ENCODE results near the gene TM9SF4. TPM values are rescaled to one million over a fixed set of nuclear protein-coding genes. Genes with fewer than 3 reads are reported as not detected.

Gene TM9SF4
- polyA plus RNA-seq, 1 donor (not counting 4 experiments of a cell fraction or from before 2014, with no cell fraction given) = 49.4 TPM

- no peaks in the 10 kb centered on the region for H4K20me1 ChIP-seq (ENCODE audit: control insufficient read depth, extremely low read depth, insufficient read depth, low read length)
- H2AFZ ChIP-seq (ENCODE audit: control insufficient read depth, low read length) = no peak overlapping the region
- H3K4me1 ChIP-seq (ENCODE audit: control insufficient read depth, extremely low read depth, insufficient read depth, low read length) = no peaks in the 10 kb centered on the region
- no peak overlapping the region for H3K4me3 ChIP-seq (ENCODE audit: control insufficient read depth in 2 of 3, extremely low read depth in 1 of 3, insufficient read depth in 2 of 3, low read depth in 1 of 3, low read length in 3 of 3)
- no peaks in the 10 kb centered on the region for H3K9me3 ChIP-seq (ENCODE audit: control insufficient read depth, low read depth, low read length)
- peaks cover 9% of the 10 kb centered on the region for H3K27me3 ChIP-seq (ENCODE audit: control insufficient read depth, extremely low read depth, insufficient read depth, low read length)
- H3K4me2 ChIP-seq (ENCODE audit: control insufficient read depth, extremely low read depth, insufficient read depth, low read depth, low read length) = no peak overlapping the region
- TF ChIP-seq, protein P1, sequence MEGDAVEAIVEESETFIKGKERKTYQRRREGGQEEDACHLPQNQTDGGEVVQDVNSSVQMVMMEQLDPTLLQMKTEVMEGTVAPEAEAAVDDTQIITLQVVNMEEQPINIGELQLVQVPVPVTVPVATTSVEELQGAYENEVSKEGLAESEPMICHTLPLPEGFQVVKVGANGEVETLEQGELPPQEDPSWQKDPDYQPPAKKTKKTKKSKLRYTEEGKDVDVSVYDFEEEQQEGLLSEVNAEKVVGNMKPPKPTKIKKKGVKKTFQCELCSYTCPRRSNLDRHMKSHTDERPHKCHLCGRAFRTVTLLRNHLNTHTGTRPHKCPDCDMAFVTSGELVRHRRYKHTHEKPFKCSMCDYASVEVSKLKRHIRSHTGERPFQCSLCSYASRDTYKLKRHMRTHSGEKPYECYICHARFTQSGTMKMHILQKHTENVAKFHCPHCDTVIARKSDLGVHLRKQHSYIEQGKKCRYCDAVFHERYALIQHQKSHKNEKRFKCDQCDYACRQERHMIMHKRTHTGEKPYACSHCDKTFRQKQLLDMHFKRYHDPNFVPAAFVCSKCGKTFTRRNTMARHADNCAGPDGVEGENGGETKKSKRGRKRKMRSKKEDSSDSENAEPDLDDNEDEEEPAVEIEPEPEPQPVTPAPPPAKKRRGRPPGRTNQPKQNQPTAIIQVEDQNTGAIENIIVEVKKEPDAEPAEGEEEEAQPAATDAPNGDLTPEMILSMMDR (optimal IDR thresholded peaks at IDR 0.05 in 1 of 3, IDR thresholded peaks at IDR 0.05 in 1 of 3, conservative IDR thresholded peaks at IDR 0.05 in 1 of 3; ENCODE audit: extremely low read depth in 1 of 3, insufficient read depth in 2 of 3, low read length in 3 of 3) = no peak
- TF ChIP-seq EZH2 (IDR thresholded peaks at IDR 0.05; ENCODE audit: low read length) = no peak
- no peak overlapping the region for H3K9ac ChIP-seq (ENCODE audit: control insufficient read depth, extremely low read depth, insufficient read depth, low read length)
- no peak overlapping the region for H3K27ac ChIP-seq (ENCODE audit: control insufficient read depth, insufficient read depth, low read length)
- dilution Hi-C loops (cut with MboI; ENCODE audit: extremely low pct_ligation_motif_present, low sequenced_read_pairs) = no loop called here
- no peaks in the 10 kb centered on the region for H3K9me1 ChIP-seq (ENCODE audit: control insufficient read depth, extremely low read depth, insufficient read depth, low read length)
- no peak for FAIRE-seq
- DNase-seq (ENCODE audit: low read depth, low spot score) = no peak
- no peaks in the 10 kb centered on the region for H3K36me3 ChIP-seq (ENCODE audit: control insufficient read depth in 2 of 2, extremely low read depth in 1 of 2, insufficient read depth in 2 of 2, low read length in 2 of 2)
- H3K79me2 ChIP-seq (ENCODE audit: control insufficient read depth, insufficient read depth, low read length) = no peaks in the 10 kb centered on the region
Observed at GRCh38 chr20:32083469-32083868, 26.0 kb upstream of the TM9SF4 start.

GRCh38 chr20:32087070-32087469 lies 22.4 kb upstream of the TM9SF4 start:
- no peak overlapping the region for H3K9ac ChIP-seq (ENCODE audit: control insufficient read depth, extremely low read depth, insufficient read depth, low read length)
- no peak for DNase-seq (ENCODE audit: low read depth, low spot score)
- no peak for FAIRE-seq
- no peaks in the 10 kb centered on the region for H3K79me2 ChIP-seq (ENCODE audit: control insufficient read depth, insufficient read depth, low read length)
- no peaks in the 10 kb centered on the region for H4K20me1 ChIP-seq (ENCODE audit: control insufficient read depth, extremely low read depth, insufficient read depth, low read length)
- dilution Hi-C loops (cut with MboI; ENCODE audit: extremely low pct_ligation_motif_present, low sequenced_read_pairs) = no loop called here
- TF ChIP-seq EZH2 (IDR thresholded peaks at IDR 0.05; ENCODE audit: low read length) = no peak
- TF ChIP-seq, protein P1 (optimal IDR thresholded peaks at IDR 0.05 in 1 of 3, IDR thresholded peaks at IDR 0.05 in 1 of 3, conservative IDR thresholded peaks at IDR 0.05 in 1 of 3; ENCODE audit: extremely low read depth in 1 of 3, insufficient read depth in 2 of 3, low read length in 3 of 3) = no peak
- no peaks in the 10 kb centered on the region for H3K36me3 ChIP-seq (ENCODE audit: control insufficient read depth in 2 of 2, extremely low read depth in 1 of 2, insufficient read depth in 2 of 2, low read length in 2 of 2)
- H3K4me1 ChIP-seq (ENCODE audit: control insufficient read depth, extremely low read depth, insufficient read depth, low read length) = no peaks in the 10 kb centered on the region
- H3K9me1 ChIP-seq (ENCODE audit: control insufficient read depth, extremely low read depth, insufficient read depth, low read length) = no peaks in the 10 kb centered on the region
- H3K9me3 ChIP-seq (ENCODE audit: control insufficient read depth, low read depth, low read length) = no peaks in the 10 kb centered on the region
- no peak overlapping the region for H3K4me3 ChIP-seq (ENCODE audit: control insufficient read depth in 2 of 3, extremely low read depth in 1 of 3, insufficient read depth in 2 of 3, low read depth in 1 of 3, low read length in 3 of 3)
- no peak overlapping the region for H3K4me2 ChIP-seq (ENCODE audit: control insufficient read depth, extremely low read depth, insufficient read depth, low read depth, low read length)
- peaks cover 9% of the 10 kb centered on the region for H3K27me3 ChIP-seq (ENCODE audit: control insufficient read depth, extremely low read depth, insufficient read depth, low read length)
- H3K27ac ChIP-seq (ENCODE audit: control insufficient read depth, insufficient read depth, low read length) = no peak overlapping the region
- H2AFZ ChIP-seq (ENCODE audit: control insufficient read depth, low read length) = no peak overlapping the region

All from keratinocyte (primary cell).